Transverse colon (tissue), 4 donors: Measurements from ENCODE around the gene RAB5B. TPM values are rescaled to one million over a fixed set of nuclear protein-coding genes. Genes with fewer than 3 reads are reported as not detected.
A peak's percentile ranks its signal among the peaks of the same experiment; 100 is the strongest.
"Not testable (repeated sequence)": the region's sequence is repeated elsewhere in the genome, so short reads cannot be mapped to it uniquely, and the experiment has no call there.

Experiments
- DNase-seq: peaks from one replicate; pipeline ENCODE4 v3.0.0-alpha.2; 2019
- H3K27ac ChIP-seq, 4 donors: fragments of 200-600 bp; sonication (generic); 2 replicates each; pipeline ENCODE4 v1.5.1; 2016 to 2018; ENCODE audit warnings: inconsistent platforms in 4 of 4
- H3K27me3 ChIP-seq: fragments of 200-600 bp; sonication (generic); 2 replicates; pipeline ENCODE4 v1.5.1; 2017; ENCODE audit warnings: inconsistent platforms
- H3K36me3 ChIP-seq, 4 donors: fragments of 200-600 bp; sonication (generic); 2 replicates each; pipeline ENCODE4 v1.5.1; 2017 to 2019; ENCODE audit warnings: inconsistent platforms in 4 of 4
- H3K4me1 ChIP-seq, 4 donors: fragments of 200-600 bp; sonication (generic); 2 replicates each; pipeline ENCODE4 v1.5.1; 2017 to 2020; ENCODE audit warnings: inconsistent platforms in 4 of 4
- H3K4me3 ChIP-seq, 4 donors: fragments of 200-600 bp; sonication (generic); 1 replicate in 1 of 4; 2 replicates in 3 of 4; pipeline versions ENCODE4 v1.5.1 to v1.6.1; 2017 to 2019; ENCODE audit warnings: inconsistent platforms in 4 of 4
- H3K9me3 ChIP-seq, 2 donors: fragments of 200-600 bp; sonication (generic); 2 replicates each; pipeline ENCODE4 v1.5.1; 2017 to 2019; ENCODE audit warnings: inconsistent platforms in 2 of 2
- CTCF ChIP-seq, 5 experiments: fragments of 200-600 bp in 3 of 5; fragments of 450-650 bp in 2 of 5; sonication (generic) in 3 of 5; IDR thresholded peaks; 1 replicate in 2 of 5; 2 replicates in 3 of 5; pipeline ENCODE4 v1.5.1; 2016 to 2017; ENCODE audit warnings: antibody characterized with exemption in 5 of 5, inconsistent platforms in 3 of 5, mild to moderate bottlenecking in 2 of 5, moderate library complexity in 1 of 5
- EP300 ChIP-seq: sonication (generic); formaldehyde crosslinking; IDR thresholded peaks from one replicate; pipeline ENCODE4 v1.6.1; 2017; ENCODE audit warnings: antibody characterized with exemption, low read depth
- POLR2A ChIP-seq: fragments of 450-650 bp; IDR thresholded peaks from one replicate; pipeline ENCODE4 v1.6.1; 2016; ENCODE audit warnings: antibody characterized with exemption, mild to moderate bottlenecking, moderate library complexity
- POLR2AphosphoS5 ChIP-seq, 3 donors: sonication (generic); formaldehyde crosslinking; IDR thresholded peaks; one replicate each; pipeline ENCODE4 v1.6.1; 2016; ENCODE audit warnings: antibody characterized with exemption in 3 of 3
- WGBS, 2 donors: methylation state at CpG; one replicate each; pipeline ENCODE4 v1.1.5; 2018; ENCODE audit warnings: low coverage in 1 of 2; 5-methylcytosine and 5-hydroxymethylcytosine counted together
- in situ Hi-C, 4 donors: fragments of 200-750 bp; cut with MboI; loops; one replicate each; pipeline versions ENCODE4 v1.15.0 to v1.15.1; 2017; ENCODE audit warnings: low sequenced_read_pairs in 3 of 4, low pct_ligation_motif_present in 1 of 4, low pct_unique_long_range_greater_than_20kb in 1 of 4
- intact Hi-C: fragments of 100-400 bp; cut with DNase I; formaldehyde crosslinking; loops from one replicate; pipeline ENCODE4 v1.15.1; 2023; ENCODE audit warnings: low total_unique reads
- total RNA-seq, 4 donors: library from RNA; depleted of rRNA; stranded (reverse); fragments of >200 nt; gene quantifications; one replicate each; pipeline ENCODE4 v1.1.0, GENCODE V29; 2016

The RAB5B gene
- total RNA-seq, 4 donors from 2014 or later = 66.3 to 97.5 (median 88.4) TPM

- intact Hi-C loops = loop anchor here (5.0 kb wide), 1 partner anchor 34 kb away; no protein-coding TSS in a partner anchor
- Histone ChIP-seq H3K36me3 (peaks cover 0 to 21% (median 9%) of the 10 kb centered on the region in 4 donors), H3K27me3 (no peaks in the 10 kb centered on the region), H3K27ac (peak within 1 kb of the TSS; percentile 90 to 93 (median 90)), H3K4me1 (peaks cover 11 to 24% (median 20%) of the 10 kb centered on the region in 4 donors), H3K9me3 (no peaks in the 10 kb centered on the region), H3K4me3 (peak within 1 kb of the TSS; percentile 51 to 80 (median 68))
- in situ Hi-C loops = loop anchor here in 2 of 4 donors (10.0 kb wide), 2 partner anchors 47 to 73 kb away; partner anchors contain the start of genes RPL41 (in 1 of the 2), SUOX (in 1 of the 2) and ZC3H10 (in 1 of the 2)
- 0 to 1% methylated on average over 1 to 50 of the region's 50 CpGs for WGBS, 2 donors
- TF ChIP-seq CTCF (IDR thresholded peaks at IDR 0.05) (peak in 4 of 5 experiments; percentile 7 to 62 (median 36)), POLR2A (peak; percentile 99), EP300 (no peak), POLR2AphosphoS5 (IDR thresholded peaks at IDR 0.05) (peak; percentile 93 to 100 (median 99))
- peak; percentile 96 for DNase-seq
Observed at GRCh38 chr12:56041552-56042429, 67.9 kb downstream of the RAB5B start, which contains the start of gene RPS26. Gene RPS26 (plus strand): TSS chr12:56041918. CDS start chr12:56042167, 249 bp downstream.

- H3K27me3 ChIP-seq, H3K9me3 ChIP-seq, DNase-seq: not testable (repeated sequence)
- intact Hi-C loops (loop anchor here (5.0 kb wide), 1 partner anchor 35 kb away; no protein-coding TSS in a partner anchor), in situ Hi-C loops (loop anchor here in 2 of 4 donors (10.0 kb wide), 2 partner anchors 48 to 72 kb away; partner anchors contain the start of genes RPL41 (in 1 of the 2), SUOX (in 1 of the 2) and ZC3H10 (in 1 of the 2))
- peaks cover 11 to 29% (median 20%) of the 10 kb centered on the region in 4 donors for H3K4me1 ChIP-seq
- H3K36me3 ChIP-seq = peaks cover 0 to 21% (median 9%) of the 10 kb centered on the region in 4 donors
- 0 to 1% methylated on average over 3 to 20 of the region's 20 CpGs for WGBS, 2 donors
- H3K4me3 ChIP-seq = peak overlapping the region; percentile 51 to 80 (median 68)
- peak overlapping the region; percentile 90 to 93 (median 90) for H3K27ac ChIP-seq
Observed at GRCh38 chr12:56042430-56042813, 68.5 kb downstream of the RAB5B start.

GRCh38 chr12:56042843-56043242 lies 69.0 kb downstream of the RAB5B start:
- Histone ChIP-seq H3K36me3 (peaks cover 0 to 21% (median 9%) of the 10 kb centered on the region in 4 donors), H3K9me3 (no peaks in the 10 kb centered on the region), H3K27me3 (no peaks in the 10 kb centered on the region), H3K4me3 (peak overlapping the region; percentile 51 to 80 (median 68)), H3K4me1 (peaks cover 11 to 30% (median 20%) of the 10 kb centered on the region in 4 donors), H3K27ac (peak overlapping the region; percentile 90 to 93 (median 90))
- TF ChIP-seq CTCF (IDR thresholded peaks at IDR 0.05) (peak in 1 of 5 experiments; percentile 28), EP300 (no peak), POLR2AphosphoS5 (IDR thresholded peaks at IDR 0.05) (peak in 2 of 3 donors; percentile 84 to 88), POLR2A (peak; percentile 79)
- in situ Hi-C loops (loop anchor here in 2 of 4 donors (10.0 kb wide), 2 partner anchors 48 to 72 kb away; partner anchors contain the start of genes RPL41 (in 1 of the 2), SUOX (in 1 of the 2) and ZC3H10 (in 1 of the 2)), intact Hi-C loops (loop anchor here (5.0 kb wide), 1 partner anchor 36 kb away; no protein-coding TSS in a partner anchor)
- WGBS, 2 donors = 19 to 25% methylated on average over 8 to 9 of the region's 9 CpGs
- peak; percentile 24 for DNase-seq

Other genes with a start within 250 kb of the RAB5B start
- gene CD63, start 245.1 kb upstream of the RAB5B start, total RNA-seq = 100 to 1,000 TPM; 427 to 723 (median 581) TPM
- 1 to 10 TPM in 1 of 4 donors, under 1 TPM in 3; 0.37 to 1.7 (median 0.60) TPM for gene GDF11, start 231.0 kb upstream of the RAB5B start, total RNA-seq
- 10 to 100 TPM; 38.0 to 50.7 (median 45.0) TPM for gene SARNP, start 156.4 kb upstream of the RAB5B start, total RNA-seq
- gene ORMDL2, start 156.0 kb upstream of the RAB5B start, total RNA-seq = 10 to 100 TPM in 2 of 4 donors, 1 to 10 TPM in 2; 3.7 to 40.3 (median 21.7) TPM
- 10 to 100 TPM; 10.3 to 35.4 (median 24.1) TPM for gene DNAJC14, start 144.5 kb upstream of the RAB5B start, total RNA-seq
- gene MMP19, start 131.1 kb upstream of the RAB5B start, total RNA-seq = 10 to 100 TPM in 2 of 4 donors, 1 to 10 TPM in 2; 5.2 to 29.2 (median 14.8) TPM
- 10 to 100 TPM; 35.2 to 56.4 (median 47.8) TPM for gene PYM1, start 46.2 kb upstream of the RAB5B start, total RNA-seq
- gene DGKA, start 42.9 kb upstream of the RAB5B start, total RNA-seq = 100 to 1,000 TPM; 101 to 268 (median 138) TPM
- gene PMEL, start 8.0 kb upstream of the RAB5B start, total RNA-seq = 1 to 10 TPM in 3 of 4 donors, not detected in 1; 2.4 to 7.0 (median 4.9) TPM
- 10 to 100 TPM in 3 of 4 donors, 1 to 10 TPM in 1; 6.7 to 22.3 (median 11.1) TPM for gene CDK2, start 7.2 kb upstream of the RAB5B start, total RNA-seq
- 10 to 100 TPM; 30.1 to 45.3 (median 33.9) TPM for gene SUOX, start 23.2 kb downstream of the RAB5B start, total RNA-seq
- gene IKZF4, start 47.0 kb downstream of the RAB5B start, total RNA-seq = 1 to 10 TPM; 1.9 to 6.2 (median 3.9) TPM
- 1,000 to 10,000 TPM in 2 of 4 donors, 100 to 1,000 TPM in 2; 283 to 2,670 (median 937) TPM for gene RPS26, start 67.8 kb downstream of the RAB5B start, total RNA-seq
- gene ERBB3, start 106.1 kb downstream of the RAB5B start, total RNA-seq = 100 to 1,000 TPM; 270 to 634 (median 340) TPM
- 10 to 100 TPM; 22.1 to 63.0 (median 44.8) TPM for gene PA2G4, start 130.5 kb downstream of the RAB5B start, total RNA-seq
- 1,000 to 10,000 TPM in 2 of 4 donors, 100 to 1,000 TPM in 2; 841 to 2,950 (median 1,684) TPM for gene RPL41, start 142.6 kb downstream of the RAB5B start, total RNA-seq
- 10 to 100 TPM in 1 of 4 donors, 1 to 10 TPM in 3; 3.7 to 10.1 (median 4.5) TPM for gene ZC3H10, start 144.2 kb downstream of the RAB5B start, total RNA-seq
- gene ESYT1, start 154.2 kb downstream of the RAB5B start, total RNA-seq = 100 to 1,000 TPM in 2 of 4 donors, 10 to 100 TPM in 2; 94.2 to 133 (median 97.9) TPM
- 10 to 100 TPM in 3 of 4 donors, not detected in 1; 26.4 to 30.0 (median 26.7) TPM for gene MYL6B, start 178.5 kb downstream of the RAB5B start, total RNA-seq
- gene MYL6, start 184.3 kb downstream of the RAB5B start, total RNA-seq = 1,000 to 10,000 TPM; 1,233 to 3,440 (median 2,458) TPM
- gene SMARCC2, start 215.4 kb downstream of the RAB5B start, total RNA-seq = 100 to 1,000 TPM in 3 of 4 donors, 10 to 100 TPM in 1; 63.8 to 231 (median 135) TPM
- gene RNF41, start 247.8 kb downstream of the RAB5B start, total RNA-seq = 10 to 100 TPM; 39.0 to 51.3 (median 42.7) TPM